IMR-90 (cell line): ENCODE results near the gene TBX15. TPM values are rescaled to one million over a fixed set of nuclear protein-coding genes. Genes with fewer than 3 reads are reported as not detected.

Source experiments
- ATAC-seq: fragments of 200-7000 bp; cut with Tn5 transposase; 2 replicates; pipeline ENCODE4 v1.9.1; 2020; ENCODE audit warnings: low read depth, mild to moderate bottlenecking, moderate library complexity
- BruUV-seq: library from RNA; stranded (reverse); fragments of 400-500 nt; replicated peaks from 2 replicates; lab custom pipeline; 2021; lab: Mats Ljungman, UMichigan
- CTCF ChIA-PET: fragments of 300-600 bp; formaldehyde crosslinking; extraction: SDS; loops from one replicate; lab custom pipeline; 2021; ENCODE audit warnings: antibody characterized with exemption; lab: Yijun Ruan, JAX
- POLR2A ChIA-PET: fragments of 300-600 bp; sonication (Branson Sonifier 250); formaldehyde crosslinking; loops from one replicate; lab custom pipeline; 2022; ENCODE audit warnings: antibody characterized with exemption; ENCODE audit not compliant: unreplicated experiment; lab: Charles Lee
- DNase-seq: peaks from one replicate; pipeline ENCODE4 v3.0.0; 2013
- H2AFZ ChIP-seq: replicated peaks from 2 replicates; pipeline ENCODE3; 2013; ENCODE audit warnings: low read length, mild to moderate bottlenecking; ENCODE audit not compliant: poor library complexity
- H2AK5ac ChIP-seq: 2 replicates; pipeline ENCODE4 v1.6.1; 2013; ENCODE audit warnings: low read depth, low read length, inconsistent platforms
- H2AK9ac ChIP-seq: replicated peaks from 2 replicates; pipeline ENCODE3; 2013; ENCODE audit warnings: mild to moderate bottlenecking, low read depth, low read length, moderate library complexity; ENCODE audit not compliant: poor library complexity
- H2BK120ac ChIP-seq: 2 replicates; pipeline ENCODE4 v1.6.1; 2013; ENCODE audit warnings: low read depth, low read length, inconsistent platforms
- H2BK15ac ChIP-seq: 3 replicates; pipeline ENCODE4 v1.6.1; 2013; ENCODE audit warnings: low read depth, low read length, inconsistent platforms
- H2BK20ac ChIP-seq: 2 replicates; pipeline ENCODE4 v1.6.1; 2013; ENCODE audit warnings: low read depth, mild to moderate bottlenecking, inconsistent platforms, low read length, moderate library complexity
- H2BK5ac ChIP-seq: 2 replicates; pipeline ENCODE4 v1.6.1; 2013; ENCODE audit warnings: mild to moderate bottlenecking, low read depth, low read length, inconsistent platforms; ENCODE audit not compliant: poor library complexity, severe bottlenecking
- H3K14ac ChIP-seq: replicated peaks from 2 replicates; pipeline ENCODE4 v1.6.1; 2013; ENCODE audit warnings: low read depth, low read length, inconsistent platforms
- H3K18ac ChIP-seq: 2 replicates; pipeline ENCODE4 v1.6.1; 2013; ENCODE audit warnings: low read depth, low read length, control low read depth
- H3K23ac ChIP-seq: 2 replicates; pipeline ENCODE4 v1.6.1; 2013; ENCODE audit warnings: low read depth, low read length, inconsistent platforms
- H3K27ac ChIP-seq: 2 replicates; pipeline ENCODE4 v1.5.1; 2013; ENCODE audit warnings: mild to moderate bottlenecking, control low read depth, low read length; ENCODE audit not compliant: insufficient read depth
- H3K27me3 ChIP-seq: 2 replicates; pipeline ENCODE4 v1.6.1; 2013; ENCODE audit warnings: low read length; ENCODE audit not compliant: control insufficient read depth, insufficient read depth
- H3K36me3 ChIP-seq: 2 replicates; pipeline ENCODE4 v1.6.1; 2013; ENCODE audit warnings: low read length, mixed read lengths; ENCODE audit not compliant: control insufficient read depth, insufficient read depth
- H3K4ac ChIP-seq: 2 replicates; pipeline ENCODE4 v1.6.1; 2013; ENCODE audit warnings: low read depth, low read length, inconsistent platforms
- H3K4me1 ChIP-seq: 2 replicates; pipeline ENCODE4 v1.6.1; 2013; ENCODE audit warnings: low read length, mixed read lengths; ENCODE audit not compliant: control insufficient read depth, insufficient read depth
- H3K4me2 ChIP-seq: 2 replicates; pipeline ENCODE4 v1.6.1; 2013; ENCODE audit warnings: low read depth, mild to moderate bottlenecking, control low read depth, low read length, moderate library complexity
- H3K4me3 ChIP-seq: 2 replicates; pipeline ENCODE4 v1.5.1; 2013; ENCODE audit warnings: low read depth, mild to moderate bottlenecking, control low read depth, low read length, moderate library complexity; ENCODE audit not compliant: insufficient read depth
- H3K56ac ChIP-seq: 2 replicates; pipeline ENCODE4 v1.6.1; 2013; ENCODE audit warnings: low read length, inconsistent platforms; ENCODE audit not compliant: insufficient read depth; ENCODE audit errors: extremely low read depth
- H3K79me1 ChIP-seq, 2 experiments: 2 replicates each; pipeline ENCODE4 v1.6.1; 2013; ENCODE audit warnings: low read length in 2 of 2, inconsistent platforms in 1 of 2, low read depth in 1 of 2
- H3K9ac ChIP-seq: 2 replicates; pipeline ENCODE4 v1.6.1; 2013; ENCODE audit warnings: low read depth, low read length, control low read depth
- H3K9me1 ChIP-seq: 2 replicates; pipeline ENCODE4 v1.6.1; 2013; ENCODE audit warnings: low read length, inconsistent platforms; ENCODE audit not compliant: insufficient read depth
- H3K9me3 ChIP-seq: 2 replicates; pipeline ENCODE4 v1.6.1; 2013; ENCODE audit warnings: low read length; ENCODE audit not compliant: control insufficient read depth, insufficient read depth
- H4K20me1 ChIP-seq: 2 replicates; pipeline ENCODE4 v1.6.1; 2013; ENCODE audit warnings: low read length, inconsistent platforms; ENCODE audit not compliant: insufficient read depth
- H4K5ac ChIP-seq: 2 replicates; pipeline ENCODE4 v1.6.1; 2013; ENCODE audit warnings: mild to moderate bottlenecking, low read depth, low read length, control low read depth
- H4K8ac ChIP-seq, 2 experiments: 2 replicates each; pipeline ENCODE4 v1.6.1; 2013; ENCODE audit warnings: low read depth in 2 of 2, low read length in 2 of 2, control low read depth in 1 of 2, inconsistent platforms in 1 of 2
- H4K91ac ChIP-seq: 2 replicates; pipeline ENCODE4 v1.6.1; 2013; ENCODE audit warnings: low read depth, low read length, inconsistent platforms; ENCODE audit not compliant: insufficient read depth
- BHLHE40 ChIP-seq: fragments of 150-350 bp; IDR thresholded peaks from 2 replicates; pipeline ENCODE4 v1.6.1; 2016; ENCODE audit warnings: mild to moderate bottlenecking, low read depth, low read length
- CEBPB ChIP-seq: IDR thresholded peaks from 2 replicates; pipeline ENCODE4 v1.6.1; 2012; ENCODE audit warnings: low read depth, low read length, improper control_type of control experiment
- CHD1 ChIP-seq: IDR thresholded peaks from 2 replicates; pipeline ENCODE4 v1.6.1; 2012; ENCODE audit warnings: low read depth, low read length, improper control_type of control experiment
- CTCF ChIP-seq: conservative IDR thresholded peaks from 2 replicates; pipeline ENCODE4 v1.5.1; 2012; ENCODE audit warnings: mild to moderate bottlenecking, low read depth, low read length, improper control_type of control experiment
- ELK1 ChIP-seq: fragments of 150-350 bp; IDR thresholded peaks from 2 replicates; pipeline ENCODE4 v1.6.1; 2016; ENCODE audit warnings: low read depth, mild to moderate bottlenecking, low read length, moderate library complexity, borderline replicate concordance
- FOS ChIP-seq: fragments of 150-350 bp; IDR thresholded peaks from 2 replicates; pipeline ENCODE4 v1.6.1; 2016; ENCODE audit warnings: low read depth, low read length
- MAFK ChIP-seq: IDR thresholded peaks from 2 replicates; pipeline ENCODE4 v1.6.1; 2012; ENCODE audit warnings: low read depth, low read length, improper control_type of control experiment
- MAZ ChIP-seq: IDR thresholded peaks from 2 replicates; pipeline ENCODE4 v1.6.1; 2012; ENCODE audit warnings: low read depth, mild to moderate bottlenecking, low read length, improper control_type of control experiment, moderate library complexity, borderline replicate concordance
- MXI1 ChIP-seq: IDR thresholded peaks from 2 replicates; pipeline ENCODE4 v1.6.1; 2012; ENCODE audit warnings: low read depth, mild to moderate bottlenecking, low read length, moderate library complexity, borderline replicate concordance
- NFE2L2 ChIP-seq: fragments of 150-350 bp; IDR thresholded peaks from 2 replicates; pipeline ENCODE4 v1.6.1; 2016; ENCODE audit warnings: low read depth, mild to moderate bottlenecking, low read length
- POLR2A ChIP-seq: IDR thresholded peaks from 2 replicates; pipeline ENCODE4 v1.6.1; 2012; ENCODE audit warnings: mild to moderate bottlenecking, low read depth, low read length
- RAD21 ChIP-seq: IDR thresholded peaks from 2 replicates; pipeline ENCODE4 v1.6.1; 2012; ENCODE audit warnings: low read length, improper control_type of control experiment
- RCOR1 ChIP-seq: IDR thresholded peaks from 2 replicates; pipeline ENCODE4 v1.6.1; 2012; ENCODE audit warnings: mild to moderate bottlenecking, low read length, improper control_type of control experiment; ENCODE audit not compliant: insufficient replicate concordance
- RFX5 ChIP-seq: IDR thresholded peaks from 2 replicates; pipeline ENCODE4 v1.8.0; 2012; ENCODE audit warnings: low read depth, mild to moderate bottlenecking, low read length, moderate library complexity
- SMC3 ChIP-seq: fragments of 150-350 bp; IDR thresholded peaks from 2 replicates; pipeline ENCODE4 v1.6.1; 2016; ENCODE audit warnings: low read depth, mild to moderate bottlenecking, antibody characterized with exemption, low read length, moderate library complexity
- USF2 ChIP-seq: fragments of 150-350 bp; IDR thresholded peaks from 2 replicates; pipeline ENCODE4 v1.6.1; 2017; ENCODE audit warnings: mild to moderate bottlenecking, antibody characterized with exemption, low read length, low read depth
- WGBS, 2 experiments: methylation state at CpG; one replicate each; pipeline versions ENCODE4 v1.1.5 to v1.1.7; 2013; ENCODE audit warnings: missing lambda C conversion rate in 2 of 2; ENCODE audit not compliant: insufficient read length in 1 of 2; ENCODE audit errors: extremely low coverage in 2 of 2; 5-methylcytosine and 5-hydroxymethylcytosine counted together
- dilution Hi-C: fragments of 300-500 bp; cut with HindIII; formaldehyde crosslinking; loops from one replicate; pipeline ENCODE4 v1.14.3; 2018; ENCODE audit warnings: low sequenced_read_pairs; ENCODE audit not compliant: unreplicated experiment
- in situ Hi-C: fragments of 300-500 bp; cut with MboI; formaldehyde crosslinking; loops from 3 replicates; pipeline ENCODE4 v1.14.3; 2019; ENCODE audit warnings: low sequenced_read_pairs, inconsistent platforms, mixed read lengths
- intact Hi-C: fragments of 100-400 bp; cut with micrococcal nuclease; formaldehyde crosslinking; loops from 2 replicates; pipeline ENCODE4 v1.10.0; 2022
- polyA plus RNA-seq, 3 experiments: library from polyadenylated mRNA; depleted of rRNA; stranded (reverse); fragments of >200 nt; gene quantifications; 2 replicates each; pipeline ENCODE4 v1.2.3, GENCODE V29; 2012; ENCODE audit warnings: low replicate concordance in 1 of 3
- total RNA-seq: library from RNA; depleted of rRNA; stranded (reverse); fragments of >200 nt; gene quantifications from 2 replicates; pipeline ENCODE4 v1.2.3, GENCODE V29; 2012

Gene TBX15
- total and polyA plus RNA-seq, 2 of the 4 experiments (the other 2 are of a cell fraction): not detected

GRCh38 chr1:118983558-118984041 is 4.5 kb downstream of the TBX15 start:
- DNase-seq (no peak), ATAC-seq (no peak)
- no peak overlapping the region for H3K27ac ChIP-seq
- H2BK15ac ChIP-seq: no peak overlapping the region
- no peak for TF ChIP-seq RFX5
- TF ChIP-seq POLR2A: no peak
- no peak for TF ChIP-seq NFE2L2
- TF ChIP-seq SMC3: no peak
- no peak for TF ChIP-seq MAZ
- no peak for TF ChIP-seq BHLHE40
- no peak for TF ChIP-seq ELK1
- no peak for TF ChIP-seq FOS
- TF ChIP-seq RCOR1: no peak
- TF ChIP-seq CTCF: no peak
- no peak for TF ChIP-seq MAFK
- no peak for TF ChIP-seq MXI1
- no peak for TF ChIP-seq USF2
- TF ChIP-seq CHD1: no peak
- no peak for TF ChIP-seq CEBPB
- no peak for TF ChIP-seq RAD21
- H3K56ac ChIP-seq: no peak overlapping the region
- no TSS peak for BruUV-seq
- dilution Hi-C loops: no loop called here
- no peak overlapping the region for H2BK5ac ChIP-seq
- H3K27me3 ChIP-seq: peaks cover 97% of the 10 kb centered on the region
- no peak overlapping the region for H3K23ac ChIP-seq
- no peak overlapping the region for H3K4me3 ChIP-seq
- no peaks in the 10 kb centered on the region for H3K36me3 ChIP-seq
- no peaks in the 10 kb centered on the region for H3K9me1 ChIP-seq
- no peak overlapping the region for H3K14ac ChIP-seq
- no peak overlapping the region for H3K4ac ChIP-seq
- peaks cover 2% of the 10 kb centered on the region; the same call in 1 of the 2 replicates for H3K4me1 ChIP-seq
- H4K5ac ChIP-seq: no peak overlapping the region
- no peak overlapping the region for H3K9ac ChIP-seq
- H2AFZ ChIP-seq: no peak overlapping the region
- no peak overlapping the region for H2BK120ac ChIP-seq
- ChIA-PET CTCF (no interaction called here), POLR2A (no interaction called here)
- WGBS, 2 experiments: 39% methylated on average over 7 of the region's 22 CpGs; no CpG with 5 or more reads in 1 of the 2 experiments
- H4K20me1 ChIP-seq: no peaks in the 10 kb centered on the region
- H3K18ac ChIP-seq: no peak overlapping the region
- no peaks in the 10 kb centered on the region for H3K79me1 ChIP-seq
- peaks cover 27% of the 10 kb centered on the region for H3K9me3 ChIP-seq
- H4K8ac ChIP-seq: no peak overlapping the region
- H2AK9ac ChIP-seq: no peak overlapping the region
- H3K4me2 ChIP-seq: no peak overlapping the region
- intact Hi-C loops: no loop called here
- no peak overlapping the region for H2BK20ac ChIP-seq
- no peak overlapping the region for H4K91ac ChIP-seq
- in situ Hi-C loops: loop anchor here (10.0 kb wide), 1 partner anchor 829 kb away; no protein-coding TSS in a partner anchor
- H2AK5ac ChIP-seq: no peak overlapping the region
